C4-2B (cell line): Measurements from ENCODE around the gene CALML5.

Experiments
- H3K27ac ChIP-seq: fragments of 450-650 bp; 2 replicates; pipeline ENCODE4 v1.5.1; 2017
- CTCF ChIP-seq: fragments of 450-650 bp; conservative IDR thresholded peaks from 2 replicates; pipeline ENCODE4 v1.5.1; 2017; ENCODE audit warnings: mild to moderate bottlenecking
- ZFX ChIP-seq: fragments of 450-650 bp; IDR thresholded peaks from 2 replicates; pipeline ENCODE4 v1.6.1; 2017

The CALML5 gene

DNA sequence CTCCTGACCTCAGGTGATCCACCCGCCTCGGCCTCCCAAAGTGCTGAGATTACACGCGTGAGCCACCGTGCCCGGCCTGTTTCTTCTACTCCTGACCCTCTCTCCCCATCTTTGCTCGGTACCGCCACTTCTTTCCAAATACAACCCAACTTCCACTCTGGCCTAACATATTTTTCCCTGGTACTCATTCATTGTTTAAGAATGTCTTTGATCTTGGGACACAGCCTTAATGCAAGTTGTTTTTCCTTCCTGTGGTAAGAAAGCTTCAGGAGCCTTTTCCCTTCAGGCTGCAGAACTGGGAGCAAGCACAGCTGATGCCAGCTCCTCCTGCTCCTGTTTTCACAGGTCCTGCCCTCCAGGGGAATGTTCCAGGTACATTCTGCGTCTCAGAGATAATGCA is 39.1 kb upstream of the CALML5 start:
- H3K27ac ChIP-seq: no peak overlapping the region
- TF ChIP-seq CTCF (no peak), ZFX (no peak)

DNA sequence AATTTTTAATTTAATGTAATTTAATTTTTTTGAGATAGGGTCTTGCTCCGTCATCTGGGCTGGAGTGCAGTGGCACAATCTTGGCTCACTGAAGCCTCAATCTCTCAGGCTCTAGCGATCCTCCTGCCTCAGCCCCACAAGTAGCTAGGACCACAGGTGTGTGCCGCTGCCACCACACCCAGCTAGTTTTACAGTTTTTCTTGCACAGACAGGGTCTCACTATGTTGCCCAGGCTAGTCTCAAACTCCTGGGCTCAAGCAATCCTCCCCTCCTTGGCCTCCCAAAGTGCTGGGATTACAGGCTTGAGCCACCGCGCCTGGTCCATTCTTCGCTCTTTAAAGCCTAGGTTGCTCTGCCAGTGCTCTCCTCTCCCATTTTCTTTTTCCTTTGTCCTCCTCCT is 38.3 kb upstream of the CALML5 start:
- TF ChIP-seq CTCF (no peak), ZFX (no peak)
- H3K27ac ChIP-seq: no peak overlapping the region

GRCh38 chr10:5536486-5537081 is 37.2 kb upstream of the CALML5 start:
- TF ChIP-seq CTCF: no peak
- no peak for TF ChIP-seq ZFX
- H3K27ac ChIP-seq: no peak overlapping the region

DNA sequence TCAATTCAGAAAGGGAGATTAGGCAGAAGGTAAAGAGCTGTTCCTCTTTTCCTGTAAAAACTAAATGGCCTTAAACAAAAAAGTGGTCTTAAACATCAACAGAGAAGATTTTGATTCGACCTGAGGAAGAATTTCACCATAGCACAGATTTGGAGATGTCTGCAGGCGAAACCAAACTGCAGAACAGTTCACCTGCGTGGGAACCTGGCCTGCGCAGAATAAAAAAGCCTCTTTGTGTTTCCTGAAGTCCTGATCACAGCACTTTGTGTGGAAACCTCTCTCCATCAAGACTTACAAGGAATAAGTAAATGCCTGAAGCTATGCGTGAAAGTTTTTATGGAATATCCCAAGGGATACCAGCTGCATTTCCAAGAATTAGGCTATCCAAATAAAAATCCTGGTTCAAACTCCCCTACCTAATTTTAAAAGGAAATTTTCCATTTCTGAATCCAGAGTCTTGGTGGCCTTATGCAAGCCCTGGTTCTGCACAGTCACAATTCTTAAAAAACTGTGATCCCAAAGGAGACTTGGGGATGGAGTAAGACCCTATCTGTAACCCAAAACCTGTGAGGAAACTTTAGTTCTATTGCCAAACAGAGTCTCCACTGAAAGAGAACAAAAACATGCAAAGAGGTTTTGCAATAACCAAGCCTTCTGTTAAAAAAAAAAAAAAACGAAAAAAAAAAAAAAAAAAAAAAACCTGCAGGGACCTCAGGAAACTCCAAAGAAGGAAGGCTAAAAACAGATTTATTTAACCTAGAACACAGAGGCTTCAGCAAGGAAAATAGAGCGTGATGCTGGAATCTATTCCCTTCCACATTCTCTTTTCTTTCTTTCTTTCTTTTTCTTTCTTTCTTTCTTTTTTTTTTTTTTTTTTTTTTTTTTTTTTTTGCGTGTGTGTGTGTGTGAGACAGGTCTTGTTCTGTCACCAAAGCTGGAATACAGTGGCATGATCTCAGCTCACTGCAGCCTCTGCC is 35.8 kb upstream of the CALML5 start:
- no peak for TF ChIP-seq ZFX
- TF ChIP-seq CTCF: no peak
- H3K27ac ChIP-seq: no peak overlapping the region

GRCh38 chr10:5534051-5534821 is 34.9 kb upstream of the CALML5 start:
- TF ChIP-seq ZFX (no peak), CTCF (no peak)
- H3K27ac ChIP-seq: no peak overlapping the region

DNA sequence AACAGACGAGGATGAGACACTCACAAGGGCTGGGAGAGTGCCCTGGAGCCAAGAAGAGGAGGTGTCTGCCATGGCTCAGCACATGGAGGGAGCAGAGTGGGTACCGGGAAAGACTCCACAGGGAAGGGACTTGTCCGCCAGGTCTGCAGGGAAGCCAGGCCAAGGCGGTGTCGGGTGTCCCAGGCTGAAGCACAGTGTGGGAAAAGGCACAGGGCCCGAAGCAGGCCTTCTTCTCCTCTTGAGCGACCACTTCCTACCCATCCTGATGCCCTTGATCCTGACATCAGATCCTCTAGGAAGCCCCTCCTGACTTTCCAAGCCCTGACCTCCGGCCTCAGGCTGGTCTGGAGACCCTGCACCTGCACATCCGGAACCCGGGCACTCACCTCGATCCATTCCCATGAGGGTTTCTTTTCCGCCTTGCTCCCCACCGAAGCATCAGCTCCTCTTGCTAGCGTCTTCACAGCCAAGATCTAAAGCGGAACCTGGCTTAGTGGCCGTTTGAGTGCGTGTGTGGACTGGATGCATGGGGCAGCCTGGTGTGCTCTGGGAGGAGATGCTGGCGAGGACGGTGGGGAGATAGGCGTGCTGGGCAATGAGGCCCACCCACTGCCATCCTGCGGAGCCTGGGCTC is 33.8 kb upstream of the CALML5 start:
- H3K27ac ChIP-seq: no peak overlapping the region
- no peak for TF ChIP-seq ZFX
- TF ChIP-seq CTCF: no peak
